Endothelial cell of hepatic sinusoid (primary cell): ENCODE results near the gene SECISBP2.
"Not testable (repeated sequence)": the region's sequence is repeated elsewhere in the genome, so short reads cannot be mapped to it uniquely, and the experiment has no call there.

Experiments used
- in situ Hi-C: cut with HindIII; loops from 2 replicates; pipeline ENCODE4 v1.10.0; 2017; ENCODE audit warnings: low sequenced_read_pairs

SECISBP2 gene

GRCh38 chr9:89318123-89319014 lies at the start of gene SECISBP2:
Gene SECISBP2 (plus strand): TSS chr9:89318500. CDS start chr9:89318577, 77 bp downstream.
- in situ Hi-C loops = loop anchor here (10.0 kb wide), 1 partner anchor 56 kb away; no protein-coding TSS in a partner anchor

- in situ Hi-C loops = no loop called here
These were observed 44.6 kb upstream of the SECISBP2 start for GRCh38 chr9:89273528-89274279.

GRCh38 chr9:89274838-89275237 lies 43.5 kb upstream of the SECISBP2 start:
- in situ Hi-C loops = no loop called here

- in situ Hi-C loops = not testable (repeated sequence)
These were observed 42.3 kb upstream of the SECISBP2 start for GRCh38 chr9:89276040-89276439.

GRCh38 chr9:89277043-89277442 lies 41.3 kb upstream of the SECISBP2 start:
- in situ Hi-C loops = no loop called here

GRCh38 chr9:89277454-89277853 lies 40.8 kb upstream of the SECISBP2 start:
- in situ Hi-C loops = no loop called here

GRCh38 chr9:89278551-89278950 lies 39.7 kb upstream of the SECISBP2 start:
- in situ Hi-C loops = no loop called here

GRCh38 chr9:89278997-89279739 lies 39.1 kb upstream of the SECISBP2 start:
- in situ Hi-C loops = no loop called here

- in situ Hi-C loops = loop anchor here (5.0 kb wide), 4 partner anchors 44 to 264 kb away; partner anchors contain the start of gene SHC3
These were observed 37.2 kb upstream of the SECISBP2 start for GRCh38 chr9:89281106-89281505.

GRCh38 chr9:89282248-89282968 lies 35.9 kb upstream of the SECISBP2 start:
- in situ Hi-C loops = loop anchor here (5.0 kb wide), 4 partner anchors 45 to 265 kb away; partner anchors contain the start of gene SHC3

- in situ Hi-C loops = loop anchor here (5.0 kb wide), 4 partner anchors 47 to 267 kb away; partner anchors contain the start of gene SHC3
These were observed 34.2 kb upstream of the SECISBP2 start for GRCh38 chr9:89284076-89284475.

- in situ Hi-C loops = no loop called here
These were observed 26.6 kb upstream of the SECISBP2 start for GRCh38 chr9:89291741-89292140.

GRCh38 chr9:89293014-89293413 lies 25.3 kb upstream of the SECISBP2 start:
- in situ Hi-C loops = no loop called here

GRCh38 chr9:89295400-89295799 lies 22.9 kb upstream of the SECISBP2 start:
- in situ Hi-C loops = no loop called here

GRCh38 chr9:89301996-89302395 lies 16.3 kb upstream of the SECISBP2 start:
- in situ Hi-C loops = not testable (repeated sequence)

- in situ Hi-C loops = no loop called here
These were observed 14.1 kb upstream of the SECISBP2 start for GRCh38 chr9:89304020-89304833.

- in situ Hi-C loops = no loop called here
These were observed 13.5 kb upstream of the SECISBP2 start for GRCh38 chr9:89304834-89305188.

GRCh38 chr9:89305868-89306267 lies 12.4 kb upstream of the SECISBP2 start:
- in situ Hi-C loops = no loop called here

- in situ Hi-C loops = no loop called here
These were observed 9.1 kb upstream of the SECISBP2 start for GRCh38 chr9:89309166-89309565.
